H1 (cell line): ENCODE results near the gene TMEM117.

Experiments
- BACH1 ChIP-seq: IDR thresholded peaks from 2 replicates; pipeline ENCODE4 v1.6.1; 2012; ENCODE audit warnings: low read length, improper control_type of control experiment
- CEBPB ChIP-seq: IDR thresholded peaks from 2 replicates; pipeline ENCODE4 v1.6.1; 2012; ENCODE audit warnings: low read depth, low read length
- CREB1 ChIP-seq: IDR thresholded peaks from 2 replicates; pipeline ENCODE4 v1.6.1; 2012; ENCODE audit warnings: inconsistent platforms
- CTCF ChIP-seq, 3 experiments: IDR thresholded peaks; 1 replicate in 2 of 3; 2 replicates in 1 of 3; pipeline versions ENCODE4 v1.5.1 to v1.6.1; 2011; ENCODE audit warnings: low read length in 3 of 3, mild to moderate bottlenecking in 3 of 3, inconsistent platforms in 2 of 3, low read depth in 1 of 3, moderate library complexity in 1 of 3; ENCODE audit not compliant: insufficient read depth in 1 of 3; ENCODE audit errors: control extremely low read depth in 1 of 3
- EZH2 ChIP-seq: fragments of 200-600 bp; sonication (generic); IDR thresholded peaks from 2 replicates; pipeline ENCODE4 v1.7.1; 2012; ENCODE audit warnings: low read depth, mild to moderate bottlenecking, moderate library complexity, low read length, inconsistent platforms; ENCODE audit not compliant: severe bottlenecking
- KDM5A ChIP-seq: fragments of 200-600 bp; IDR thresholded peaks from 2 replicates; pipeline ENCODE4 v1.7.1; 2012; ENCODE audit warnings: mild to moderate bottlenecking, low read length, inconsistent platforms, mixed read lengths
- MAFK ChIP-seq: IDR thresholded peaks from 2 replicates; pipeline ENCODE4 v1.6.1; 2012; ENCODE audit warnings: low read depth, mild to moderate bottlenecking, improper control_type of control experiment, low read length
- POLR2AphosphoS5 ChIP-seq: IDR thresholded peaks from 2 replicates; pipeline ENCODE4 v1.6.1; 2011; ENCODE audit warnings: low read depth, low read length
- SUZ12 ChIP-seq: fragments of 200-600 bp; sonication (generic); IDR thresholded peaks from 2 replicates; pipeline ENCODE4 v1.6.1; 2012; ENCODE audit warnings: mild to moderate bottlenecking, inconsistent platforms, low read length, moderate library complexity, mixed read lengths
- TAF7 ChIP-seq: optimal IDR thresholded peaks from 2 replicates; pipeline ENCODE3; 2011; ENCODE audit warnings: low read depth, mild to moderate bottlenecking, inconsistent platforms, low read length, moderate library complexity, borderline replicate concordance

GRCh38 chr12:44258246-44258645, 422.4 kb downstream of the TMEM117 start:
- TF ChIP-seq SUZ12: no peak
- TF ChIP-seq CTCF (IDR thresholded peaks at IDR 0.05; ENCODE audit: control extremely low read depth in 1 of 3, insufficient read depth in 1 of 3, low read depth in 1 of 3, low read length in 3 of 3): no peak
- TF ChIP-seq BACH1: no peak
- TF ChIP-seq EZH2: no peak
- TF ChIP-seq TAF7: no peak
- TF ChIP-seq MAFK: no peak
- TF ChIP-seq CREB1: no peak
- no peak for TF ChIP-seq POLR2AphosphoS5
- no peak for TF ChIP-seq KDM5A
- TF ChIP-seq CEBPB: no peak
